ENCODE data around the gene GRK5. TPM values are rescaled to one million over a fixed set of nuclear protein-coding genes. Genes with fewer than 3 reads are reported as not detected.
A peak's percentile ranks its signal among the peaks of the same experiment; 100 is the strongest.

The GRK5 gene
- total RNA-seq, 1 experiment from 2014 or later = 1.2 TPM

- no peak overlapping the region for H3K56ac ChIP-seq (ENCODE audit: insufficient read length, low read depth, low read length)
- no peak overlapping the region for H3K4me2 ChIP-seq (ENCODE audit: insufficient read depth, insufficient read length, low read length)
- no peak overlapping the region for H3K27ac ChIP-seq (ENCODE audit: insufficient read length, low read depth, low read length)
- H3K4ac ChIP-seq (ENCODE audit: low read depth, low read length) = no peak overlapping the region
- Mint-ChIP-seq H3K9me3 (no peaks in the 10 kb centered on the region), H3K36me3 (ENCODE audit: insufficient read depth in 1 of 3, low read depth in 3 of 3) (no peaks in the 10 kb centered on the region), H3K4me3 (no peak overlapping the region), H3K27ac (peak overlapping the region in 1 of 3 experiments; percentile 23; a peak in 1 of 7 replicates), H3K4me1 (peaks cover 18 to 23% of the 10 kb centered on the region in 2 experiments), H3K27me3 (ENCODE audit: low read depth) (no peaks in the 10 kb centered on the region)
- H3K4me1 ChIP-seq (ENCODE audit: insufficient read depth, low read length) = no peaks in the 10 kb centered on the region
- no peaks in the 10 kb centered on the region for H3K79me1 ChIP-seq (ENCODE audit: insufficient read depth, low read depth, low read length, poor library complexity, severe bottlenecking)
- H2BK120ac ChIP-seq (ENCODE audit: low read depth, low read length, poor library complexity, severe bottlenecking) = no peak overlapping the region
- H3K23me2 ChIP-seq (ENCODE audit: insufficient read length, low read depth, low read length, poor library complexity, severe bottlenecking) = no peaks in the 10 kb centered on the region
- H2BK20ac ChIP-seq (ENCODE audit: low read depth, low read length, poor library complexity, severe bottlenecking) = no peak overlapping the region
- no peaks in the 10 kb centered on the region for H3K27me3 ChIP-seq (ENCODE audit: insufficient read depth, low read length)
- H2AFZ ChIP-seq (ENCODE audit: low read length) = no peak overlapping the region
- no peaks in the 10 kb centered on the region for H3K9me3 ChIP-seq (ENCODE audit: control insufficient read depth, low read depth, low read length)
- H3K14ac ChIP-seq (ENCODE audit: insufficient read depth, low read length) = no peak overlapping the region
- no peak overlapping the region for H2BK15ac ChIP-seq (ENCODE audit: low read depth, low read length)
- no peaks in the 10 kb centered on the region for H3K79me2 ChIP-seq (ENCODE audit: insufficient read depth, low read length)
- H3T11ph ChIP-seq (ENCODE audit: low read length) = no peak overlapping the region
- no peak overlapping the region for H4K91ac ChIP-seq (ENCODE audit: insufficient read length, low read depth, low read length)
- no peak overlapping the region for H3K23ac ChIP-seq (ENCODE audit: insufficient read length, low read depth, low read length)
- H2AK5ac ChIP-seq (ENCODE audit: insufficient read length, low read length) = no peak overlapping the region
- no peaks in the 10 kb centered on the region for H4K20me1 ChIP-seq (ENCODE audit: control insufficient read depth, insufficient read depth, insufficient read length)
- no peak overlapping the region for H4K8ac ChIP-seq (replicated peaks; ENCODE audit: insufficient read length, low read depth, low read length)
- no peak overlapping the region for H4K5ac ChIP-seq (ENCODE audit: insufficient read length, low read depth, low read length)
- no peak overlapping the region for H2BK12ac ChIP-seq (ENCODE audit: insufficient read length, low read depth, low read length)
- no peak for DNase-seq
- no peak overlapping the region for H2BK5ac ChIP-seq (ENCODE audit: insufficient read length, low read length)
- H3K9ac ChIP-seq (ENCODE audit: extremely low read depth, insufficient read length, low read length) = no peak overlapping the region
- no peak overlapping the region for H3K18ac ChIP-seq (ENCODE audit: insufficient read length, low read depth, low read length)
- WGBS (ENCODE audit: extremely low coverage, insufficient read length, low lambda C conversion rate) = no CpG with 5 or more reads among the region's 6 CpGs
- no peak for TF ChIP-seq CTCF (conservative IDR thresholded peaks at IDR 0.05)
Measured at GRCh38 chr10:119424258-119424975, 217.0 kb downstream of the GRK5 start.

Data from H9 (cell line).